ENCODE results near the gene PDZD2. TPM values are rescaled to one million over a fixed set of nuclear protein-coding genes. Genes with fewer than 3 reads are reported as not detected.

The PDZD2 gene
- total and polyA plus RNA-seq, 9 donors: 21.2 to 58.2 (median 37.8) TPM

DNA sequence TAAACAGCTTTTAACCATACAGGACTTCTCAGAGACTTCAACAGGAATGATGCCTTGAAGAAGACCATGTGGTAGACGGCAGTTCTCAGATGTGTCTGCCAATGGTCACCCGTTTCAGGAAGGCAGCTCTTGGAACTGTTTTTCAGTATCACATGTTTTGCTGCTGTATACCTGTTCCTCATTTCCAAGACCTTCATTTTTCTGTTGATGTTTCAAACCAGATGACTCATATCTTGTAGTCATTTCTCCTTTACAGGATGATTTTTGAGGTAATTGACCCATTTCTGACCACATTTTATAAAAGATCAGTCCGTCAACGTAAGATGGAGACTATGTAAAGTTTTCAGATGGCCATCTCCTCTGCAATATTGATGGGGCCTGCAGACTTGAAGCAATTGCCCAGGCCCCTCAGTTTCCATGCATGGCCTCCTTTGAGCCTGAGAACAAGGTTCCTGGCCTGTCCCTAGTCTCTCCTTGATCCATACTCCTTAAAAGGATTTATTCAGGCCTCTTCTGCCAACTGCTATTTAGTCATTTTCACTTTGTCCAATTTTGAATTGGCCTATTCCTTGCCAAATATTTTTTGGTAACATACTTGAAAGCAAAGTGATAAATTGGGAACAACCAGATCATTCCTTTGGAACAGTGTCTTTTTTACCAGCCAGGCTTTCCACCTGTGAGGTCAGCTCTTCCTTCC lies 128.6 kb downstream of the PDZD2 start:
- intact Hi-C loops (cut with DNase I): no loop called here
- Histone ChIP-seq H3K4me1 (ENCODE audit: insufficient read depth) (no peaks in the 10 kb centered on the region), H3K27ac (no peak overlapping the region), H3K4me3 (no peak overlapping the region), H3K36me3 (no peaks in the 10 kb centered on the region), H3K27me3 (no peaks in the 10 kb centered on the region), H3K9me3 (no peaks in the 10 kb centered on the region)
- TF ChIP-seq CTCF (IDR thresholded peaks at IDR 0.05) (no peak), POLR2A (IDR thresholded peaks at IDR 0.05) (no peak), EP300 (IDR thresholded peaks at IDR 0.05) (no peak)
- WGBS, 3 donors: 86 to 93% (median 93%) methylated on average over 4 of the region's 4 CpGs
- no peak for DNase-seq

- WGBS, 3 donors: 89 to 94% (median 93%) methylated on average over 6 of the region's 6 CpGs
- Histone ChIP-seq H3K4me3 (no peak overlapping the region), H3K27me3 (no peaks in the 10 kb centered on the region), H3K4me1 (ENCODE audit: insufficient read depth) (no peaks in the 10 kb centered on the region), H3K27ac (no peak overlapping the region), H3K36me3 (no peaks in the 10 kb centered on the region), H3K9me3 (no peaks in the 10 kb centered on the region)
- intact Hi-C loops (cut with DNase I): no loop called here
- no peak for DNase-seq
- no peak for TF ChIP-seq POLR2A (IDR thresholded peaks at IDR 0.05)
- TF ChIP-seq EP300 (IDR thresholded peaks at IDR 0.05): no peak
Measured at GRCh38 chr5:31768046-31768445, 129.1 kb downstream of the PDZD2 start.

GRCh38 chr5:31768784-31769183 lies 129.9 kb downstream of the PDZD2 start:
- no peaks in the 10 kb centered on the region for H3K4me1 ChIP-seq (ENCODE audit: insufficient read depth)
- no peak for DNase-seq
- H3K4me3 ChIP-seq: no peak overlapping the region
- no peaks in the 10 kb centered on the region for H3K9me3 ChIP-seq
- H3K27ac ChIP-seq: no peak overlapping the region
- WGBS, 3 donors: 90 to 93% (median 92%) methylated on average over 9 of the region's 9 CpGs
- no peaks in the 10 kb centered on the region for H3K27me3 ChIP-seq
- intact Hi-C loops (cut with DNase I): no loop called here
- H3K36me3 ChIP-seq: no peaks in the 10 kb centered on the region
- TF ChIP-seq CTCF (IDR thresholded peaks at IDR 0.05): no peak
- no peak for TF ChIP-seq EP300 (IDR thresholded peaks at IDR 0.05)
- no peak for TF ChIP-seq POLR2A (IDR thresholded peaks at IDR 0.05)

DNA sequence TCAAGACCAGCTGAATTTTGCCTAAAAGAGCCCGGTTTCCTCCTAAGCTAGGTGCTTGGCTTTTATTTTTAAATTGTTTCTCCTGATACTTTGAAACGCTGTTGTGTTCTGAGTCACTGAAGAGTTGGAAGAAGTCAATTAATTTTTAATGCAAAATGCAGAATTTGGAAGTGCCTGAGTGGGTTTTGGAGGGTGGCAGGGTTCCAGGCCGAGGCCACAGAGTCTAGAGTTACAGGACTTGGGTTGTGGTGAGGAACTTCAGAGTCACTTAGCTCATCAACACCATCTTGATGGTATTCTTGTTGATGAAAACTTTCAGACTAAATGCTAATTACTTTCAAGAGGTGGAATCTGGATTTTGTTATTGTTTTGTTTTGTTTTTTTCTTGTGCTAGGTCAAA lies 130.6 kb downstream of the PDZD2 start:
- no peaks in the 10 kb centered on the region for H3K9me3 ChIP-seq
- H3K4me3 ChIP-seq: no peak overlapping the region
- H3K4me1 ChIP-seq (ENCODE audit: insufficient read depth): no peaks in the 10 kb centered on the region
- 58 to 66% (median 63%) methylated on average over 3 of the region's 3 CpGs for WGBS, 3 donors
- H3K27me3 ChIP-seq: no peaks in the 10 kb centered on the region
- intact Hi-C loops (cut with DNase I): no loop called here
- no peaks in the 10 kb centered on the region for H3K36me3 ChIP-seq
- H3K27ac ChIP-seq: no peak overlapping the region
- DNase-seq: no peak
- no peak for TF ChIP-seq POLR2A (IDR thresholded peaks at IDR 0.05)
- no peak for TF ChIP-seq CTCF (IDR thresholded peaks at IDR 0.05)
- no peak for TF ChIP-seq EP300 (IDR thresholded peaks at IDR 0.05)

GRCh38 chr5:31770132-31770720 lies 131.3 kb downstream of the PDZD2 start:
- Histone ChIP-seq H3K4me1 (ENCODE audit: insufficient read depth) (no peaks in the 10 kb centered on the region), H3K27ac (no peak overlapping the region), H3K27me3 (no peaks in the 10 kb centered on the region), H3K36me3 (no peaks in the 10 kb centered on the region), H3K4me3 (no peak overlapping the region), H3K9me3 (no peaks in the 10 kb centered on the region)
- DNase-seq: no peak
- TF ChIP-seq CTCF (IDR thresholded peaks at IDR 0.05) (no peak), POLR2A (IDR thresholded peaks at IDR 0.05) (no peak), EP300 (IDR thresholded peaks at IDR 0.05) (no peak)
- intact Hi-C loops (cut with DNase I): no loop called here
- WGBS, 3 donors: 44 to 61% (median 55%) methylated on average over 7 of the region's 7 CpGs
